Mesothelial cell of epicardium (in vitro differentiated cells): Measurements from ENCODE around the gene GPRIN2. TPM values are rescaled to one million over a fixed set of nuclear protein-coding genes. Genes with fewer than 3 reads are reported as not detected.
"Not testable (repeated sequence)": the region's sequence is repeated elsewhere in the genome, so short reads cannot be mapped to it uniquely, and the experiment has no call there.

Experiments used
- DNase-seq, 2 experiments: peaks; one replicate each; pipeline ENCODE4 v3.0.0; 2021; ENCODE audit warnings: low spot score in 2 of 2; ENCODE audit not compliant: unreplicated experiment in 2 of 2
- H3K27ac Mint-ChIP-seq: 2 replicates; pipeline ENCODE4 v1.8.0; 2021; ENCODE audit warnings: mixed read lengths
- H3K27me3 Mint-ChIP-seq: 2 replicates; pipeline ENCODE4 v1.8.0; 2021; ENCODE audit warnings: low read depth, mixed read lengths
- H3K36me3 Mint-ChIP-seq: 2 replicates; pipeline ENCODE4 v1.8.0; 2021; ENCODE audit warnings: mixed read lengths
- H3K4me1 Mint-ChIP-seq: 2 replicates; pipeline ENCODE4 v1.8.0; 2021; ENCODE audit warnings: mixed read lengths
- H3K4me3 Mint-ChIP-seq: 2 replicates; pipeline ENCODE4 v1.8.0; 2021; ENCODE audit warnings: mild to moderate bottlenecking, moderate library complexity, mixed read lengths
- H3K9me3 Mint-ChIP-seq: 2 replicates; pipeline ENCODE4 v1.8.0; 2021; ENCODE audit warnings: mixed read lengths
- CTCF ChIP-seq: fragments of 200-600 bp; sonication (generic); IDR thresholded peaks from one replicate; pipeline ENCODE4 v1.5.0; 2021; ENCODE audit warnings: antibody characterized with exemption; ENCODE audit not compliant: unreplicated experiment
- total RNA-seq: library from RNA; stranded (reverse); gene quantifications from 3 replicates; pipeline ENCODE4 v1.2.1, GENCODE V29; 2021

Gene GPRIN2
- total RNA-seq, 1 donor from 2014 or later, result 19.6 TPM

DNA sequence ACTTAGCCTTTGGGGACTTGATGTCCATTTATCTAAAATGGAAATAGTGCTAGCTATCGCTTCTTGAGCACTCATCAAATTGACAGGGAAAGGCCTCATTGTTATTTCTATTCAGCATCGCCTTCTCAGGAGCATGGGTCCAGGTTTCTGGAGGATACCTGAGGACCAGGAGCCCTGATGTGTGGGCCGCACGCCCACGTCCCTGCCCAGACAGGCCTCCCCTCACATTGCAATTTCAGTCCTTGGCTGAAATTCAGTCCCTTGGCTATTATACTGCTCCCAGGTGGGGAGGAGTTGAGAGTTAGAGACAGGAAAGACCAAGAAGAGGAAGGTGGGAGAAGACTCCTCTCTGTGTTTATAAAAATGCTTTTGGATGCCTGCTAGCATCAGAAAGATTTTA, 38.9 kb downstream of the GPRIN2 start:
- TF ChIP-seq CTCF, result no peak
- no peaks in the 10 kb centered on the region for H3K4me1 Mint-ChIP-seq
- H3K27ac Mint-ChIP-seq, result no peak overlapping the region
- H3K27me3 Mint-ChIP-seq, result no peaks in the 10 kb centered on the region
- H3K4me3 Mint-ChIP-seq, result no peak overlapping the region
- no peak for DNase-seq
- no peaks in the 10 kb centered on the region for H3K9me3 Mint-ChIP-seq
- no peaks in the 10 kb centered on the region for H3K36me3 Mint-ChIP-seq

- no peak overlapping the region for H3K27ac Mint-ChIP-seq
- no peaks in the 10 kb centered on the region for H3K36me3 Mint-ChIP-seq
- no peak overlapping the region for H3K4me3 Mint-ChIP-seq
- no peaks in the 10 kb centered on the region for H3K27me3 Mint-ChIP-seq
- peak in 1 of 2 experiments; percentile 37 for DNase-seq
- H3K4me1 Mint-ChIP-seq, result no peaks in the 10 kb centered on the region
- TF ChIP-seq CTCF, result no peak
- H3K9me3 Mint-ChIP-seq, result no peaks in the 10 kb centered on the region
Observed at GRCh38 chr10:46516660-46517416, 39.6 kb downstream of the GPRIN2 start.

DNA sequence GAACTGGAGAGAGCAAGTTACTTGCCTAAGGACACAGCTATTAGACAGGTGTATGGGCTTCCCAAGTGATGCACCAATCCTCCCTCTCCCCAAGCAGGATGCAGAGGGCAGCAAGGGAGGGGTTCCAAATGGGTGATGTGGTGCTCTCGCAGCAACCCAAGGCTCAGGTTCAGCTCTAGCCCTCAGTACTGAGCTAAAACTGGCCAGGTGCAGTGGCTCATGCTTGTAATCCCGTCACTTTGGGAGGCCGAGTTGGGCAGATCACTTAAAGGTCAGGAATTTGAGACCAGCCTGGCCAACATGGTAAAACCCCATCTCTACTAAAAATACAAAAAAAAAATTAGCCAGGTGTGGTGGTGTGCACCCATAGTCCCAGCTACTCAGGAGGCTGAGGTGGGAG, 40.7 kb downstream of the GPRIN2 start:
- Mint-ChIP-seq H3K4me1 (no peaks in the 10 kb centered on the region), H3K27ac (no peak overlapping the region), H3K36me3 (no peaks in the 10 kb centered on the region), H3K4me3 (no peak overlapping the region), H3K9me3 (no peaks in the 10 kb centered on the region), H3K27me3 (no peaks in the 10 kb centered on the region)
- TF ChIP-seq CTCF, result no peak
- DNase-seq, result no peak

GRCh38 chr10:46515366-46515765, 41.1 kb downstream of the GPRIN2 start:
- Mint-ChIP-seq H3K9me3 (no peaks in the 10 kb centered on the region), H3K4me3 (no peak overlapping the region), H3K27me3 (no peaks in the 10 kb centered on the region), H3K36me3 (no peaks in the 10 kb centered on the region), H3K27ac (no peak overlapping the region), H3K4me1 (no peaks in the 10 kb centered on the region)
- no peak for DNase-seq
- no peak for TF ChIP-seq CTCF

DNA sequence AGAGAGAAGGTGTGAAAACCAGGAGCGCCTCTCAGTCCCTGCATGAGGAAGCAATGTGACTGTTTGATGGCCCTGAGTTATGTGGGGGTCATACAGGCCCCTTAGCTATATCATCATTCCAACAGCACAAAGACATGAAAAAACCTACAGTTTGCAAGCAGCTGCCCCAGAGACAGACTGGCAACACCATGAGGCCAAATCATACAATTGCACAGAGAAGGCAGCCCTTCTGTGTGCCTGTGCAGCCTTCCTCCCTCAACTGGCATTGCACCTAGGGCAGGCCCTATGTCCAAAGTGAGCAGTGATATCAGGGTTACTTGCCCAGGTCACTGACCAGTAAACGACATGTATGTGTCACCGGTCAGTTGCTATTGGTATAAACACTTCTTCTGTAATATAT, 41.6 kb downstream of the GPRIN2 start:
- Mint-ChIP-seq H3K27me3 (no peaks in the 10 kb centered on the region), H3K36me3 (no peaks in the 10 kb centered on the region), H3K4me1 (no peaks in the 10 kb centered on the region), H3K9me3 (no peaks in the 10 kb centered on the region), H3K4me3 (no peak overlapping the region), H3K27ac (no peak overlapping the region)
- TF ChIP-seq CTCF, result no peak
- no peak for DNase-seq

DNA sequence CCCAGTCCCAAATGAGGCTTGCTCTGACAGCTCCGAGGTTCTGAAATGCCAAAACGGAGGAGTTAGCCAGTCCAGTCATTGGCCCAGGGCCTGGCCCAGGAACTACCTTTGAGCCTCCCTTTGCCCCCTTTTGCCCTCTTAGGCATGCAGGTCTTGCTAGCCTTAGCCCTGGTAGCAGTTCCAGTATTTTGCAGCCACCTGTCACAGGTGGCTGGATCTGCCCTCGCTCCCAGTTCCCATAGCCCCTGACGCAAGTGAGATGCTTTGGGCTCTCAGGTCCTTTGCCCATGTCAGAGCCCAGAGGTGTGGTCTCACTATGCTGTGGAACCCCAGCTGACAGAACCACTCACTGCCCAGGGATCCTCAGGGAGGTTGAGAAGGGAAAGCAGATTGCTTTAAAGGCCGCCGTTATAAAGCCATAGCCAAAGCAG, 42.0 kb downstream of the GPRIN2 start:
- no peaks in the 10 kb centered on the region for H3K9me3 Mint-ChIP-seq
- DNase-seq, result peak; percentile 16 to 33
- no peak for TF ChIP-seq CTCF
- no peaks in the 10 kb centered on the region for H3K36me3 Mint-ChIP-seq
- H3K27me3 Mint-ChIP-seq, result no peaks in the 10 kb centered on the region
- H3K4me3 Mint-ChIP-seq, result no peak overlapping the region
- H3K27ac Mint-ChIP-seq, result no peak overlapping the region
- no peaks in the 10 kb centered on the region for H3K4me1 Mint-ChIP-seq

- H3K4me1 Mint-ChIP-seq, H3K36me3 Mint-ChIP-seq, H3K9me3 Mint-ChIP-seq, H3K4me3 Mint-ChIP-seq, H3K27me3 Mint-ChIP-seq, DNase-seq, H3K27ac Mint-ChIP-seq: not testable (repeated sequence)
Observed at GRCh38 chr10:46513333-46513732, 43.1 kb downstream of the GPRIN2 start.

- H3K36me3 Mint-ChIP-seq, H3K27ac Mint-ChIP-seq, H3K27me3 Mint-ChIP-seq, H3K4me3 Mint-ChIP-seq, H3K4me1 Mint-ChIP-seq, H3K9me3 Mint-ChIP-seq, DNase-seq: not testable (repeated sequence)
Observed at GRCh38 chr10:46512725-46513124, 43.7 kb downstream of the GPRIN2 start.
